Mucosa of gallbladder (tissue), 1 donor: Measurements from ENCODE around the gene CLEC18B. TPM values are rescaled to one million over a fixed set of nuclear protein-coding genes. Genes with fewer than 3 reads are reported as not detected.
A peak's percentile ranks its signal among the peaks of the same experiment; 100 is the strongest.
"Not testable (repeated sequence)": the region's sequence is repeated elsewhere in the genome, so short reads cannot be mapped to it uniquely, and the experiment has no call there.

Source experiments
- DNase-seq: peaks from one replicate; pipeline ENCODE4 v3.0.0-alpha.2; 2020; ENCODE audit warnings: low spot score
- total RNA-seq: library from RNA; stranded (reverse); gene quantifications from one replicate; pipeline ENCODE4 v1.2.1, GENCODE V29; 2021
- donor health status: DM: no; HTN: no; CAD: no.

CLEC18B gene
- total RNA-seq, 1 donor from 2014 or later: 6.0 TPM

DNA sequence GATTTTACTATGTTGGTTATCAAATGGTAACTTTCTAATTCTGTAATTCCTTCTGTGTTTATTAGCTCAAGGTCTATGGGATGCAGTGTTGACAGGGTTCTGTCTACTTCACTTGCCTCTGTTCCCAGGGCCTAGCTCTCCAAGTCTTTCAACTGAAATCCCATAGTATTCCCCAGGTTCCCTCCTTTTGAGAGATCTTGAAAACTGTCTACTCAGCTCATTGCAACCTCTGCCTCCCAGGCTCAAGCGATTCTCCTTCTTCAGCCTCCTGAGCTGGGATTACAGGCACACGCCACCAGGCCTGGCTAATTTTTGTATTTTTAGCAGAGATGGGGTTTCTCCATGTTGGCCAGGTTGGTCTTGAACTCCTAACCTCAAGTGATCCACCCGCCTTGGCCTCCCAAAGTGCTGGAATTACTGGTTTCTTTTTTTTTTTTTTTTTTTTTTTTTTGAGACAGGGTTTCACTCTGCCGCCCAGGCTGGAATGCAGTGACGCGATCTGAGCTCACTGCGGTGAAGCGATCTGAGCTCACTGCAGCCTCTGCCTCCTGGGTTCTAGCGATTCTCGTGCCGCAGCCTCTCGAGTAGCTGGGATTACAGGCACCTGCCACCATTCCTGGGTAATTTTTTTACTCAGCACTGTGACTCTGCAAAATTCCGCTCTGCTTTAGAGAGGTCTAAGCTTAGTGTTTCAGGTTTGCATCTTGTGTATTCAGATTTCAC, 22.5 kb upstream of the CLEC18B start:
- not testable (repeated sequence) for DNase-seq

DNA sequence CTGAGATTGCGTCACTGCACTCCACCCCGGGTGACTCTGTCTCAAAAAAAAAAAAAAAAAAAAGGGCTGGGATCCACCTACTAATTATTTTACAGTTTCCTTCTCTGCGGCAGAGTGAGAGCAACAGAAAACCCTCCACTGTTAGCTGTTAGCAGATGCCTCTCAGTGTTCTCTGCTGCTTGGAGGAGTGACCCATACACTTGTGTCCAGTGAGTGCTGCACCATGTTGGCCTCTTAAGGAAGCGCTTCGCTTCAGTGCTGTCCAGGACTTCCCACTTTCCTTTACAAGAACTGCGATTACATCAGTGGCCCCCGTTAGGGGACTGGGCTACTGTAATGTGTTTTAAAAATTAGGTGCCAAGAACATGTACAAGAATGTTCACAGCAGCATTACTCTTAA, 18.4 kb upstream of the CLEC18B start:
- no peak for DNase-seq

DNA sequence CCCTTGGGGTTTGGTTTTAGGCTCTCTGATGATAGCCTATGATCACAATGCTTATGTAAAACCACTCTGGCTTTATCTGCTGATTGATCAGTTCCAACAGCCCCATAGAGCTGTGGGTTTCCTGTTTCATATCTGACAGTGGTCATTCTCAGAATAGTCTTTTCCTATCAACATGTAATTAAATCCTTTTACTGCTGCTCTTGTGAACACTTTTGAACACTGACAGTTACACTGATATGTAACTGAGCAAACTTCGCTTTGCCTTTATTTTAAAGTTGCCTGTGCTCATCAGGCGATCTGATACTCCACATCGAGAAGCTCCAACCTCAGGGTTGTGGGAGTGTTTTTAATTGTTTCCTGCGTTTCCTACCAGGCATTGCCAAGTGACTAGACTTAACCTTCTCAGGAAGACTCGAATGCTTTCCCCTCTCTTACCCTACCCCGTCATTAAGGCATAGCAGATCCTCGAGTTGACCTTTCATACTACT, 17.3 kb upstream of the CLEC18B start:
- no peak for DNase-seq

DNA sequence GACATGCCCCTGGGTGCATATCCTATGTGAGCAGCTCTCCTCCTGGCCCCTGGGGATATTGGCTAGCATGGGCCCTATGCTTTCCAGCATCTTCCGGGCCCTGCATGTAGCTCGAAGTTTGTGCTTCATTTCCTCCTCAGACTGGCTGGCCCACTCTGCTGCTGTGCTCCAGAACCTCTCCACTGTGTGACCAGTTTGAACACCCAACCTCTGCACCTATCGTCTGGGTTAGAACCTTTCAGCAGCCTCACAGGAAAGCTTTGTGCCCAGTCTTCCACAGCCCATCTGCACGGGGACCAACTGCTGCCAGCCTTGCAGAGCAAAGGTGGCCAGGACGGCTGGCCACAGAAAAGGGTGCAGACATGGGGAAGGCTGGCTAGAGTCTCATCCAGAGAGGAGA, 10.2 kb upstream of the CLEC18B start:
- DNase-seq: no peak

DNA sequence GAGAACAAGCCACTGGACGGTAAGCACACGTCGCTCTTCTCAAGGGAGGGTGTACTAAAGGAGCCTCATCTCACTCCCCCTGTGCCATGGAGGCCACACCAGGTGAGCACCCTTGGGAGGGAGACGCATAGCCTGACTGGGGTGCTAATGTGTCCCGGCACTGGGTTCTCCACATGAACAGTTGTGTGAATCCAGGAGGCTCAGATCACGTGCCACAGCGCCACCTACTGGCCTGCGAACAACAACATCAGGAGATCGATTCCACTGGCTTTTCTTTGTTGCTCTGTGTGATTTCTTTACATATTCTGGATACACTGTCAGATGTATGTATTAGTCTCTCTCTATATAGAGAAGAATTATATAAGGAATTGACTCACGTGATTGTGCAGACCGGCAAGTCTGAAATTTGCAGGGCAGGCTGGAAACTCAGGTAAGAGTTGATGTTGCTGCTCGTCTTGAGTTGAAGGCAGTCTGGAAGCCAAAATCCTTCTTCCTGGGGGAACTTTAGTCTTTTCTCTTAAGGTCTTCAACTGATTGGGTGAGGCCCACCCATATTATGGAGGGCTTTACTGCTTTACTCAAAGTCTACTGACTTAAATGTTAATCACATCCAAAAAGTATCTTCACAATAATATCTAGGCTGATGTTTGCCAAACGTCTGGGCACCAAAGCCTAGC, 8.9 kb upstream of the CLEC18B start:
- DNase-seq: peak; percentile 42

DNA sequence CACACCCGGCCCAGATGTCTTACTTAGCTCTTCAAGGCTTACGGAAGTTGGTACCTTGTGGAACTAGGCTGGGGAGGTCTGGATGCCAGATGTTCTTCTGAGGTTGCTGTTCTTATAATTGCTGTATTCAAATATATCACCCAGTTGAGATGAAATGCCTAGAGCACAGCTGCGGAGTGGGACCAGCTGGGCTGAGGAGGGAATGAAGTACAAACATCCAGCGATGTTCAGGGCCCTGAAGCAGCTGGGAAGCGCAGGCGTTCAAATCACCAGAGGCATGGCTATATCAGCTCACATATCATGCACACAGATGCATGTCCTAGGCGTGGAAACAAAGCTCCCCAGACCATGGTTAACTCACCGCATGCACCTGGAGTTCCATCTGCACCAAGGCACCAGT, 7.2 kb upstream of the CLEC18B start:
- not testable (repeated sequence) for DNase-seq

DNA sequence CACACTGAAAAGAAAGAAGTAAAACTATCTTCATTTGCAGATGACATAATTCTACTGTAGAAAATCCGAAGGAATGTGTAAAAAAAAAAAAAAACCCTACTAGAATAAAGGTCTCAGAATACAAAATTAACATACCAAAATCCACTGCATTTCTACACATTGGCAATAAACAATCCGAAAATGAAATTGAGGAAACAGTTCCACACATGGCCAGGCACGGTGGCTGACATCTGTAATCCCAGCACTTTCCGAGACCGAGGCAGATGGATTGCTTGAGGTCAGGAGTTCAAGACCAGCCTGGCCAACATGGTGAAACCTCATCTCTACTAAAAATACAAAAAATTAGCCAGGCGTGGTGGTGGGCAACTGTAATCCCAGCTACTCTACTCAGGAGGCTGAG, 4.5 kb upstream of the CLEC18B start:
- DNase-seq: not testable (repeated sequence)

DNA sequence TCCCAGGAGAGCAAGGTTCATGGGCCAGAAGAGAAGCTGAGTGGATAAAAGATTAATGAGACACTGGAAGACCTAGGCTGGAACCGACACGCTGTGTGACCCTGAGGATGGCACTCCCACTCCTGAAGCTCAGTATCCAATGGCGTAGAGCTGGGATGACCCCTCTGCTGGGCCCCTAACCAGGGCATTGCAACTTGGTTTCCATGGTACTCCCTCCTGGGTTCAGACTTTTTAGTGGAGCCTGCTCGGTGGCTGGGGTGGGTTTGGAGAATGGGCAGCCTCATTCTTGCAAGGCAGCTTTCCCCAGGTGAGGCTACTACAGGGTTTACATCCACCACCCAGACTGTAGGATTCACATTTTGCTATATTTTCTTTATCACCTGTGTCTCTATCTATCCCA, 2.4 kb upstream of the CLEC18B start:
- DNase-seq: not testable (repeated sequence)

DNA sequence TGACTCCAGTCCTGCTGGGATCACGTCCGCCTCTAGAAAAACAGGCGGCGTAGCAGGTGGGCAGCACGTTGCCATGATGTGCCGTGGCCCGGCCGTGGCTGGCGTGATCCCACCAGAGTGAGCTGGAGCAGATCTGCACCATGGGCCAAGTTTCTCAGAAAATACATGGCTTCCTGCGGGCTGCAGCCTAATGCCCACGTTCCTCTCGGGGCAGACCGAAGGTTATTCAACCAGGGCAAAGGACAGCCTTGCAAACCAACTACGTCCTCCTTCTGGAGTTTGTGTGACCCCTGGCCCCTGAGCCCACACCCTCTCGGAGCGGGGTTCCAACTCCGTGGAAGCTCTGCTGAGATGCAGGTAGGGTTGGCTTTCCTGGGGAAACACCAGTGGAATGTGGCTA, 808 bp upstream of the CLEC18B start:
- DNase-seq: not testable (repeated sequence)

DNA sequence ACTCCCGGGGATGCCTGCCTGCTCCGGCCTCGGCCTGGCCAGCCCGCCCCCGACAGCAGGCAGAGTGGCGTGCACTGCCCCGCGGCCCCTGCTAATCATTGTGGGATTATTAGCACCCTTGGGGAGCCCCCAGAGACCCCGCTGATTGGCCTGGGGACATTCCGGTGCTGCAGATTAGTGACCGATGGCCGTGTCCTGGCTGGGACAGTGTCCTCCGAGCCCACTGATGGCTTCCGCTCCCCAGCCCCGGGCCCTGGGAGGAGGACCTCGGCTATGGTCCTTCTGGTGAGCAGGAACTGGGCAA, 156 bp upstream of the CLEC18B start:
- not testable (repeated sequence) for DNase-seq

DNA sequence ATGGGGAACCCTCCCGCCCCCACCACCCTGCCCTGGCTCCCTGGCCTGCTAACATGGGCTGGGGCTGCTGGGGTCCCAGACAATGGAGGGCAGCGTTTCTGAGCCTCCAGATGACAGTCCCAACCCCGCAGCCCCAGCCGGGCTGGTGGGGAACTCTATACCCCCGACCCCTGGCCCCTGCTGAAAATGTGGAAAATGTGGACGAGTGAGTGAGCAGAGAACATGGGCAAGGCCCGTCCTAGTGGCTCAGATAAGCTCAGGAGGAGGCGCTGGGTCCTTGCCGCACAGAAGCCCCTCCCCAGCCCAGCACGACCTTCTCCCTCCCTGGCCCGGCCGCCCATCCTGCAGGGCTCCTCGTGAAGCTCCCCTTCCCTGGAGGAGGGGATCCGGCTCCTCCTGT, 1.5 kb downstream of the CLEC18B start:
- not testable (repeated sequence) for DNase-seq

DNA sequence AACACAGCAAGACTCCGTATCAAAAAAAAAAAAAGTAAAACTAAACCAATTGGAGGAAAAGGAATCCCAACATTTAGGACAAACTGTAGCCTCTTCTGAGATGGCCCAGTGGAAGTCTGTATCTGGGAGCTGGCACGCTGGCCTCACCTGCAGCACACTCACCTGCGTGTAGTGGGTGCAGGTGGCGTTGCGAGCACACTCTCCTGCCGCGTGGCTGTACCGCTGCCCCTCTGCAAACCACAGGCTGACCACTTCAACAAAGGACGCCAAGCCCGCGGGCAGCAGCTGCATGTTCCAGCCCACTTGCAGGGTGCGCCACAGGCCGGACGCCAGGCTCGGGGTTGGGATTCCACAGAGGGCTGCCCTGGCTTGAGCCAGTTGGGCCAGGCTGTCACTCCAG, 3.4 kb downstream of the CLEC18B start:
- not testable (repeated sequence) for DNase-seq

DNA sequence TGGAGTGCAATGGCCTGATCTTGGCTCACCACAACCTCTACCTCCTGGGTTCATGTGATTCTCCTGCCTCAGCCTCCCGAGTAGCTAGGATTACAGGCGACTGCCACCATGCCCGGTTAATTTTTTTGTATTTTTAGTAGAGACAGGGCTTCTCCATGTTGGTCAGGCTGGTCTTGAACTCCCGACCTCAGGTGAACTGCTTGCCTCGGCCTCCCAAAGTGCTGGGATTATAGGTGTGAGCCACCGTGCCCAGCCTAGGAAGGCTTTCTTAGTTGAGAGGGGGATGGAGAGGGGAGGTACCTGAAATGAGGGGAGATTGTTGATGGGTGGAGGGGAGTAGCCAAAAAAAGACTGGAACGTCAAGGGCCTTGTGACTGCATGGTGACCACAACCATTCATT, 7.4 kb downstream of the CLEC18B start:
- DNase-seq: not testable (repeated sequence)

DNA sequence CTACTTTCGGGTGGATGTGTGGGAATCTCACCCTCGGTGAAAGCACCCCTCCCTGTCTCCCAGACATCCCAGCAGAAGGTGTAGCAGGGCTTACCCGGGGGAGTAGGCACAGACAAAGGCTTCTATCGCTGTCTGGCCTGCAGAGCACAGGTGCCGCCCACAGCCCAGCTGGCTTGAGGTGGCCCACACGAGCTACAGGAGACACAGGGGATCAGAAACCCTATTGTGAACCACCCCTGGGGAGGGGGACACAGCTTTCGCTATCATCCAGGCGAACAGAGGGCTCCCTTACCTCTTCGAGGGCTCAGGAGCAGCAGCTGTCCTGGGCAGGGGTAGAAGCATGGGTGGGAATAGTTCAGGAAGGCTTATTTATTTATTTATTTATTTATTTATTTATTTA, 7.8 kb downstream of the CLEC18B start:
- not testable (repeated sequence) for DNase-seq

DNA sequence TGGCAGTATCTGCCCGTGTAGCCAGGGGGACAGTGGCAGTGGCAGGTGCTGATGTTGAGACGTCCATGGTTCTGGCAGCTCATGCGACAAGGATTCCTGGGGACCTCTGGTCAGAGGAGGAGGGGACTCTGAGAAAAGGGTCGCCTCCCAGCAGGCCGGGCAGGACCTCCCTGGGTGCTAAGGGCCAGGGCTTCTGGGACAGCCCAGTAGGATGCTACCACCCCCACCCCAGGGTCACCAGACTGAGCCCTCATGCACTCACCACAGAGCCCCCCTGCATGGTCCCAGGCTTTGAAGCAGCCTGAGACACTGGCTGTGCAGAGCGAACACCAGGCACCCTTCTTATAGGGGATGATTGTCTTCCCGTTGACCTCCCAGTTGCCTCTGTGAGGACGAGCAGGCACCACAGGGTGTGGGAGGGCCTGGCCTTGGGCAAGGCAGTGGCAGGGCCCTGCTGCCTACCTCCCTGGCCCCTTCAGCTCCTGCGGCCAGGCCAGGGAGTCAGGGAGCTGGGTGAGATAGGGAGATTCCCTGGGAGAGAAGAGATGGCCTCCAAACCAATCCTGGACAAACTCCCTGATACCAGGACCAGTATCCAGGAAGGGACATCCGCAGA, 8.4 kb downstream of the CLEC18B start:
- not testable (repeated sequence) for DNase-seq

DNA sequence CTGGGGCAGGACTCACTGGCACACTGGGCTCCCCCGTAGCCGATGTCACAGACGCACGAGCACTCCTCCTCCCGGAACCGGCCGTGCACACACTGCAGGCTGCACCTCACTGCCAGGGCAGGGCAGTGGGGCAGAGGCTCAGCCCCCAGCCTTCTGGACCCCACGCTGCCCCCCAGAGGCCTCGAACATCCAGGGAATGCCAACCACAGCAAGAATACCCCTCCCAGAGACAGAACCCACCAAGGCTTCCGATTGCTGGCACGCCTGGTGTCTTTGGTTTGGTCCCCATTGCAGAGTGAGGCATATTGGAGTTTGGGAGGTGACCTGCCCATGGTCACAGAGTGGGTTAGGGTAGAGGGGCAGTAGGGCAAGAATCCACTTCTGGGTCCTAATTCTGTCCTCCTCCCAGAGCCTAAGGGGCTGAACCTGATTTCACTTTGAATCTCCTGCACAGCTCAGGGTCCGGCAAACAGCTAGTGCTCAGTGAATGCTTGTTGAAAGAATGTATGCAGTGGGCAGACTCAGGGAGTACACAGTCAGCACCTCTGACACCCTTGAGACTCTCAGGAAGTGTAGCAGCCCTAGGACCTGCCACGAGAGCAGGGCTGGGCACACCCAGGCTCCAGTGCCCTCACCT, 9.0 kb downstream of the CLEC18B start:
- not testable (repeated sequence) for DNase-seq

DNA sequence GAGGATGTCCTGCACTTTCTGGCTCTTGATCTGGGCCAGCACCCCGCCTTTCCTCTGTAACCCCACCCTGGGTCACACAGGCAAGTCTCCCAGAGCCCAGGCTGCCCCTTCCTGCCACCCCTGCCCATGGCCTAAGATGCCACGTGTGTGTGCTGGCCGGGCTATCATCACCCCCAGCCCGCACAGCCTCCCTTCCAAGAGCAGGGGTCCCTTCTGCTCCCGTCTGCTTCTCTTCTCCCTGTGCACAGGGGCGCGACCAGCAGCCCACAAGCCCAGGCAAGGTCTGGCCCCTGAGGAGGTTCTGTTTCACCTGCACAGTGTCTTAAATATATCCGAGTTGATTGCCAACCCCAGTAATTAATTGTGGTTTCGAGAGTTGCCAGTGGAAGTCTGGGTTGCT, 10.3 kb downstream of the CLEC18B start:
- not testable (repeated sequence) for DNase-seq

DNA sequence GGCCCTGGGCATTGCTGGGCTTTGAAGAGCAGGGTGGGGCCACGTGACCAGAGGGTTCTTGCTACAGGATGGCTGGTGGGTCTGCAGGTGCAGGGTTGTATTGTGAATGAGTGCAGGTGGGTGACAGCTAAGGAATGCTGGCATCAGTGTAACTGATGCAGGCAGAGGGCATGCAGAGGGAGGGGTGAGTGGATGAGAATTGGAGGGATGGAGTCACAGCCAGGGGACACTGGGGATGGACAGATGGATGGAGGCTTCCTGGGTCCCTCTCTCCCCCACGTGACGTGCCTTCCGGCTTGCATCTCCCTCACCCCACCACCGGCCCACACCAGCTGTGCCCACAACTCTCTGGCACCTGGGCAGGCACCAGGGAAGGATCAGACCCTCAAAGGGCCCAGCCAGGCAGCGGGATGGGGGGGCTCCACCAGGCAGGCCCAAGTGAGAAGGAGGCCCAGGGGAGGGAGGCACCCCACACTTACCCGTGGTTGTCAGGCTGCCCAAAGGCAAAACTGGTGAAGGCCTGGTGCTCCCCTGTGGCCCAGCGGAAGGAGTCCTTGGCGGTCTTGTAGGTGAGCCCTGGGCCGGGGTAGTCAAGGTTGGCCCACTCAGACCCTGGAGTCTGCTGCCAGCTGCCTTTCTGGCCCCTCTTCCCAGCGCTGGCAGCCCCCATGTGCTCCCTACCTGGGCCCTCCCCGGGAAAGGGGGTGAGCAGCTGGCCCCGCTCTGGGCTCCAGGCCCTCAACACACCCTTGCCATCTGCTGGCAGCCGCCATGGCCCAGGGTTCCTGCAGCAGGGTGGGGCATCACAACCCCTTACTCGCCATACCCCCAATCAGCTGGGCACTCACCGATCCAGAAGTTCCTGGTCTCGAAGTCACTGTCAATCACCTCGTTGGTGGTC, 11.0 kb downstream of the CLEC18B start:
- not testable (repeated sequence) for DNase-seq

DNA sequence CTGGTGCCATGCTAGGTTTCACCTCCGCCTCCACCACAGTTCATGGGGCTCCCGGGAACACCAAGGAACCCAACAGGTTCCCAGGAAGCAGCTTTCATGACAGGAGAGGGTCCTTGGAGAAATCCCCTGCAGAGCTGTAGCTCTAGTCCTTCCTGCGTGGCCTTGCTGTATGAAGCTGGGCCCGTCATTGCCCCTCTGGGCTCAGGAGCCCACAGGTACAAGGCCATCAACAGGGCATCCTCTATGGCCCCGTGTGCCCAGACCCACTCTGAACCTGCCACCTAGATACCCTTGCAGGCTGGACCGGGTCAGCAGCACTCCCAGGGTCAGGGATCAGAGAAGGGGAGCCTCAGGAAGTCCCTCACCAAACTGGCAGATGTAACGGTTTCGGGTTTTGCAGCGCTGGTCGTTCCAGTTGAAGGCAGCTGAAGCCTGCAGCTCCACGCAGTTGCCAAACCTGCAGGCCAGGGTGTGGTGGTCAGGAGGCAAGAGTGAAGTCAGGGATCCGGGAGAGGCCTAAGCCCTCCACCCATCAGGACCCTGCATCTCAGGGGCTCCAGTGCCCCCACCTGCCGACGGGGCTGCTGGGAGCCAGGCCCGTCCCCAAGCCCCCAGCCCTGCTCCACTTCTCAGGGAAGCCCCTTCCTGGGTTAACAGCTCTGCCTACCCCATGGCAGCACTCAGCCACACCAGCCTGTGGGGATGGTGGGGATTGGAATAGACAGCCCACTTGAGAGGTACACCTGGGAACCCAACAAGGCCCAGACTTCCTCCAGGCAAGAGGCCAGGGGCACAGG, 11.9 kb downstream of the CLEC18B start:
- DNase-seq: not testable (repeated sequence)

DNA sequence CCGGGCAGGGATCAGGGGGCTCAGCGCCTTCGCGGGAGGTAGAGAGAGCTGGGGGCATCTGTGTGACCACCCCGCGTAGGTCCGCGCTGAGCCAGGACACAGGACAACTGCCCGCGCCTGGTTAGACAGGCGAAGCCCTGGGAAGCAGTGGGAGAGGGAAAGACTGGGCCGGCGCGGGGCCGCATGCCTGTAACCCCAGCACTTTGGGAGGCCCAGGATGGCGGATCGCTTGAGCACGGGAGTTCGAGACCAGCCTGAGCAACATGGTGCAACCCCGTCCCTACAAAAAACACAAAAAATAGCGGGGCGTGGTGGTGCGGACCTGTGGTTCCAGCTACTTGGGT, 13.9 kb downstream of the CLEC18B start:
- not testable (repeated sequence) for DNase-seq
